Activated gamma-delta T cell (primary cell): Measurements from ENCODE around the gene CRTC3.

Experiments
- DNase-seq: peaks from one replicate; lab custom pipeline; 2025; lab: John Stamatoyannopoulos, UW

Gene CRTC3

GRCh38 chr15:90595763-90596155 lies 66.0 kb downstream of the CRTC3 start:
- DNase-seq, result no peak

DNA sequence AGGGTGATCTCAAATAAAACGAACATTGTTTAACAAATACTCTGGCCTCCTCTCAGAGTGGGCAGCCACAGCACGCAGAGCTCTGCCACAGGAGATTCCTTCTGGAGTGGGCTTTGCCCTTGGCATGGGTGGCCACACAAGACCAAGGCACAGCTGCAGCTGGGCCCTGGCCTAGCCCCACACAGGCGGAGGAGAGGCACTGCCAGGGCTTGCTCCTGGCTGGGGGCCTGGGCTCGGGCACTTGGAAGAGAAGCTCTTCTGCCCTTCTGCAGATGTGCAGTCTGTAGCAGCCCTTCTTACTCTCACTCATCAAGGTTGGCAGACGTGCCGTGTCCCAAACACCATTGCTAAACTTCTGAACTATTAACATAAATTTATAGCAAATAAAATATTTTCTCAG lies 67.2 kb downstream of the CRTC3 start:
- no peak for DNase-seq

GRCh38 chr15:90597577-90597976 lies 67.9 kb downstream of the CRTC3 start:
- DNase-seq, result no peak

DNA sequence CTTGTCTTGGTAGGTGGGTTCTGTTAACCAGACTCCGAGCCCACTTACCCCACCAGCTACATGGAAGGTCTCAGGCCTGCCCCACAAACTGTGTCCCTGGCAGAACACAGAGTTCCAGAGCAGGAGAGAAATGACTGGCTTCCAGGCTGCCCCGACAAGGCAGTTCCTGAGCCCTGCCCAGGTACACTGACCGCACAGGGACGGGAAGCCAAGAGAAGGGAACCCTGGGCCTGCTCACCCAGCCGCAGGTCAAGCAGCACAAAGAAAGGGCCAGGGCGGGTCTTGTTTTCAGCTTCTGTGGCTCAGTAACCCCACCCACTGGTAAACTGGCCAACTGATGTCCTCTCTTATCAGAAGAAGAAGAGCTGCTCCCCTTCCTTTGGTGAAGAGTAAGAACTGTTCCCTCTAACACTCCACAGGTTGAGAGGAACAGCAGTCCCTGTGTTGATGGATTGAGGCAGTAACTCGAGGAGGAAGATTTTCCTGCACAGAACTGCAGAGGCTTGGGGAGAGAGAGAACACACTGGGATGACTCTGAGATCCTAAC lies 68.4 kb downstream of the CRTC3 start:
- no peak for DNase-seq

- no peak for DNase-seq
These were observed 69.0 kb downstream of the CRTC3 start for GRCh38 chr15:90598679-90599078.

DNA sequence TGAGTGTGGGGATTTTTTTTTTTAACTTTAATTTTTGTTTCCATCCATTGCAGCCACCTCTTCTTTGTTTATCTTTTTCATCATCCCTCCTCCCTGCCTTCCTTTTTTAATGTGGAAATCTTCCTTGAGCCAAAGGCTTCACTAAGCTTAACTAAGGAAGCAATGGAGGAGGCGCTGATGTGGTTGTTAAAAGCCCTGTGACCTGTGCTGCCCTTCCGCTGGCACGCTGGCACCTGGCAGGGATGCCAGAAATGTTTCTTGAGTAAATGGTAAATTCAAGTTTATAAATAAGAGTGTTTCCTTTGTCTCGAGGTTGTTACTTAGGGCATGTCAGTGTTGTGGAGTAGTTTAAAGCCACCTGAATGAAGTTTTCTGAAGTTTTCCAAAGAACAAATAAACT lies 69.4 kb downstream of the CRTC3 start:
- DNase-seq, result no peak

DNA sequence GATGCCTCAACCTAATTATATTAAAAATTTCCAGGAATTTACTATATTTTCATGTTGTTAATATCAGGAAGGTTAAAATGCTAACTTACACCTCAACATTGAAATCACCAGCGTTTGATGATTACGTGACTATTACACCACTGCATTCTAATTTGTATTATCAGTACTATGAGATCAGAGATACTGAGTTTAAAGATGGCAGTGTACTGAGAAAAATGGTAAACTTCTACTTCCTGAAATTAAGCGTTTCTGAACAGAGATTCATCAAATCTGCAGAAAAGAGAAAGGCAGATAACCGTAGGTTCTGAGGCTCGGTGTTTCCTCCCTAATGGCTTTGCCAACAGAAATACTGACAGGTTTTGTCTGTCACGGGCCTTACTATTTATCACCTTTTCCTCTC lies 69.9 kb downstream of the CRTC3 start:
- no peak for DNase-seq

DNA sequence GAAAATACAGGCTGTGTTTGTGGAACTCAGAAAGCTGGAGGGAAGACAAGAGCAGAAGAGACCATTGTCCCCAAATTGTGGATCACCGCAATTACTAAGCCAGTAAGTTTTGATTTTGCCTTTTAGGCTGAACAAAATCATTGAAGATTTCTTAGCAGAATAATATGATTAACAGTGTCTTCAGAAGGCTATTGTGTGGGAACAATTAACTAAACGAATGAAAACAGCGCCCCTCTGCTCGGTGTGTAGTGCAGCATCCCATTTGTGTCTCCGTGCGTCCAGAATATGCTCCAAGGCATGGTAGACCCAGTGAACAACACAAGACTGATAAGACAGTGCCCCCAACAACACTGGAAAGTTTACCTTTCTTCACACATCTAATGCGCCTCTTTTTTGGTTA lies 71.2 kb downstream of the CRTC3 start:
- no peak for DNase-seq

DNA sequence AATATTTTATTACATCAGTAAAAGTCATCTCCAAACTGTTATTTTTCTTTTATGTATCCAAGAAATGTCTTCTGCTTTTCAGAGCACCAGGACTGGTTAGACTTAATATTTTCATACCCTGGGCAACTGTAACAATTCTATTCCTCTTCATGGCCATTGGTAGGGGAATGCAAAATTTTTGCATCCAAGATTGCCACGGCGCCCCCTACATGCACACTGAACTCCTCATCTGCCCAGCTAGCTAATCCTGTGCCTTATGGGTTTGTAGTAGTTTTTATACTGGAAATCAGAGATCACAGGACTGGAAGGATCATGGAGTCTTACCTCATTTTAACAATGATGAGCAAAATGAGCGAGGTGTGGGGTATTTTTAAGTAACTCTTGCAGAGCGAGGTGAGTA lies 74.2 kb downstream of the CRTC3 start:
- no peak for DNase-seq

DNA sequence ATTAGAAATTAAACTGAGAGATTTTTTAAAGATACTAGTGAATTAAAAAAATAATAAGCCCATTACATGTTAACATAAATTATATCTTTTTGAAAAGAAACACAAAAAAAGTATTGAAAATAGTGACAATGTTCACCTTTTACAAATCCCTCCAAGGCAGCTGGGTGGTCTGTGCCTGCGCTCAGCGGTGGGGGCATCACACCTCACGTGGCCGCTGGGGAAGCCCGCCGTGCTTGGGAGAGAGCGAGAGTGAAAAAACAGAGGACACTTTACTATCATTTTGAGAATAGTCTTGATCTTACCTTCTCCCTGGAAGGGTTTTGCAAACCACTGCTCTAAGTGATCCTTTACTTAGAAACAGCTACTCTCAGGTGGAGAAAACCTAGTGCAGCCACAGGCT lies 76.9 kb downstream of the CRTC3 start:
- no peak for DNase-seq

GRCh38 chr15:90607361-90607760 lies 77.6 kb downstream of the CRTC3 start:
- DNase-seq, result no peak

DNA sequence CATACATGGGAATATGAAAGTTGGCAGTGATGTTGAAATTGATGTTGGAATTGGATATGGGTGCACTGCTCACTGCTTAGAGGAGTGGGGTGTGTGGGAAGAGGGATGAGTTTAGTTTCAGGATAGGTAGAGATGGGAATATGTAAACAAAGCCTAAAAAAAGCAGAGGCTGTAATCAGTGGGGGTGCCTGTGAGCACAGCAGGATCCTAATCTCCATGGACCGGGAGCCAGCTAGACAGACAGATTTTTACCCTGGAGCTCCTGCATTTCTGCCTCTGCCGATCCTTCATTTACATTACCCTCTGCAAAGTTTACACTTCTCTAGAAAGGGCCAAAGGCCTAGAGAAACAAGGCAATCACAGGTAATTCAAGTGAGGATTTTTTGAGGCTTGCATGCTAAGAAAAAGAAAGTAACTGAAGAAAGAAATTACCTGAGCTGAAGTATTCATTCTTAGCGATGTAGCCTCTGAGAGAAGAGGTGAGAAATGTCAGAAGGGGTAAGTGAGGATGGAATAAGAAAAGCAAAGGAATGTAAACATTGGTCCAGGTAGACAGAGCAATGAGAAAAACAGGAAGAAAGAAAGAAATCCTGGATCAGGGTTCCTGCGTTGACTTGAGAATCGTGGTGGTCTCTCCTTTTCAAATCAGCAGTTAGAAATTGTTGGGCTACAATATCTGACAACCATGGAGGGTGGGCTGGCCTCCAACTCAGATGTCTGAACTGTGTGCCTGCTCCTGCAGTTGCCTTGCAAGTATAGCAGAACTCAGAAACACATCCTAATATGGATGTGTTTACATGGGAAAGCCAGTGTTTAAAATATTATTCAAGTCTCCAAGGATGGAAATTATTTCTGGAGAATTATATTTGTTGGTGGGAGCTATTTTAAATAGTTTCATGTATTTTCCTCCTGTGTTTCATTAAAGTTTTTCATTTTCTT lies 79.8 kb downstream of the CRTC3 start:
- DNase-seq, result no peak

GRCh38 chr15:90610190-90610589 lies 80.5 kb downstream of the CRTC3 start:
- DNase-seq, result no peak

- no peak for DNase-seq
These were observed 81.4 kb downstream of the CRTC3 start for GRCh38 chr15:90611157-90611556.

- DNase-seq, result no peak
These were observed 87.4 kb downstream of the CRTC3 start for GRCh38 chr15:90617171-90617570.

DNA sequence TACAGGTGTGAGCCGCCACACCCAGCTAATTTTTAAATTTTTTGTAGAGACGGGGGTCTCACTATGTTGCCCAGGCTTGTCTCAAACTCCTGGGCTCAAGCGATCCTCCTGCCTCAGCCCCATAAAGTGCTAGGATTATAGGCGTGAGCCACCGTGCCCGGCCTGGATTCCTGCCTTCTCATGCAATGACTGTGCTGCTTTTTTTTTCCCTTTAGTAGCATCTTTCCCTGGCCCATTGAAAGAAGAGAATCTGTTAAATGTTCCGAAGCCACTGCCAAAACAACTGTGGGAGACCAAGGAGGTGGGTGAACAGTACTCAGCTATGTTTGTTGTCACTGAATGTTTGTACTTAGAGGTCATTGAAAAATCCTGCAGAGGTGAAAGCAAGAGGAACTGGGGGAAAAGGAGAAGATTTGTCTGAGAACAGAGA lies 88.0 kb downstream of the CRTC3 start:
- DNase-seq, result no peak

DNA sequence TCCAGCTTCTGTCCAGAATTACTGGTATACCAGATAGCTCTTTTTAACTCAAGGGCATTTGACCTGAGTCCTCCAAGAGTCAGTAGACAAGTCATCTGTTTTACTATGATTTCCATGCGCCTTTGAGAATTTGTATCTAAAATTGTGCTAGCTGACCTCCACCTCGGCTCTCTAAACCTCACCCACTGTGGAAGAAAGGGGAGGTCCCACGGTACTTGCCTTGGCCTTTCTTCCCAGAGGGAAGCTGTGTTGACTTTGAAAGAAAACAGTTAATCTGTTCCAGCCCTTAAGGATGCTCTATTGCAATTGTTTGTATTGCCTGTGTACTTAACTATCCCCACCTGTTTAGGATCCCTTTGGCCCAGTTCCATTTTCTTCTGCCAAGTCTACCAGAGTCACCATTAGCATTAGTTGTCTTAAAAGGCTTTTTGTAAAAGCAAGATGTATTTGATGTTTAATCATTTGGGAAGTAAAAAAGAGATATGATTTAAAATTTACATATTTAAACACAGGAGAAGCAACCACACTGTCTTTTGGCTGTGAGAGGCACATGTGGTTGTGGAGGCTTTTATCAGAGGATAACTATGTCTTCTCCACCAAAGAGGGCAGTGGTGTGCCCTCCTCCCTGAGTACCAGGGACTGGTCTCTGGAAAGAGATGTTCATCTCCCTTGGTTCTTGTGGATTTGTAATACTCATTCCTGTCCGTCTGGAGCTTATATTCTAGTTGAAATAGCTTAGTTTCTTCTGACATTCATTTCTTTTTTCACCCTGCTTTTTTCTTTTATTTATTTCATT lies 88.8 kb downstream of the CRTC3 start:
- DNase-seq, result no peak

- DNase-seq, result no peak
These were observed 89.7 kb downstream of the CRTC3 start for GRCh38 chr15:90619468-90619867.

DNA sequence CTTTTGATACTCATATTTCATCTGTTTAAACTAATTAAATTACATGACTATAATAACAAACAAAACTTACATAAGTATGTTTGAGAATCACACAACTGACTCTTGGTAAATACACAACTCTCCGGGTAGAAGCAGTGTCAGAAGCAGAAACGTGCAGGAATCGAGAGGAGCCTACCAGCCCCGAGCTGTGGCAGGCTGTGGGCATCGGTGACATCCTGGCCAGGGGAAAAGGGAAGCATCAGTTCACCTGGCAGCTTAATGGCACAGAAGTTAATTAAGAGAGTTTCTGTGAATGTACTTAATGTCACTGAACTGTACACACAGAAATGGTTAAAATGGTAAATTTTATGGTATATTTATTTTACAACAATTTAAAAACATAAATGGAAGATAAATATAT lies 90.2 kb downstream of the CRTC3 start:
- DNase-seq, result no peak

- no peak for DNase-seq
These were observed 90.8 kb downstream of the CRTC3 start for GRCh38 chr15:90620379-90621067.

DNA sequence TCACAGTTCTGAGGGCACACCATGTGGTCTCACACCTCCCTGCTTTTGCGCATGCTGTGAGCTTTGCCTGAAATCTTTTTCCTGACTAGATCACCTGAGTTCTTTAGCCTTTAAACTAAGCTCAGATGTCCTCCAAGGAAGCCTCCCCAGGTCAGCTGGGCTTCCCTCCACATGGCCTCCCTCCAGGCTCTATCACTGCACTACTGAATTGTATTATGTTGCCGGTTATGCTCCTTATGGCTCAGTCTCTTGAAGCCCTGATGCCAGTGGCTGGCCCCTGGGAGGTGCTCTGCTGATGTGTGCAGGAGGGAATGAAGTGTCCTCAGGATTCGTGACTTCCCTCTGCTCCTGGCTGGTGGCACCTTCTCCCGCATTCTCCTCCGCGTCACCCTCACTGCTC lies 94.1 kb downstream of the CRTC3 start:
- DNase-seq, result no peak

GRCh38 chr15:90624278-90624981 lies 94.7 kb downstream of the CRTC3 start:
- DNase-seq, result no peak
